Loucy (cell line): ENCODE measurements around the gene SDK1.

Experiments used
- H2AFZ ChIP-seq: fragments of 200-600 bp; sonication (generic); 2 replicates; pipeline ENCODE4 v1.6.0; 2016; ENCODE audit warnings: antibody characterized with exemption, mild to moderate bottlenecking, low read length, moderate library complexity
- H3F3A ChIP-seq: fragments of 200-600 bp; 2 replicates; pipeline ENCODE4 v1.6.0; 2016; ENCODE audit warnings: antibody characterized with exemption, low read depth, mild to moderate bottlenecking
- H3K27me3 ChIP-seq: fragments of 200-600 bp; sonication (generic); 2 replicates; pipeline ENCODE4 v1.6.1; 2014; ENCODE audit warnings: low read length, mild to moderate bottlenecking; ENCODE audit not compliant: insufficient read depth, poor library complexity, severe bottlenecking
- H3K36me3 ChIP-seq: fragments of 200-600 bp; sonication (generic); 2 replicates; pipeline ENCODE4 v1.6.1; 2016; ENCODE audit warnings: low read length; ENCODE audit not compliant: insufficient read depth
- H3K4me1 ChIP-seq: fragments of 200-600 bp; sonication (generic); 2 replicates; pipeline ENCODE4 v1.5.1; 2014; ENCODE audit warnings: low read length, mild to moderate bottlenecking; ENCODE audit not compliant: insufficient read depth, poor library complexity, severe bottlenecking
- H3K4me2 ChIP-seq: fragments of 200-600 bp; sonication (generic); 2 replicates; pipeline ENCODE4 v1.6.0; 2014; ENCODE audit warnings: antibody characterized with exemption, low read length, low read depth, mild to moderate bottlenecking; ENCODE audit not compliant: poor library complexity, severe bottlenecking
- H3K4me3 ChIP-seq: fragments of 200-600 bp; sonication (generic); 2 replicates; pipeline ENCODE4 v1.5.1; 2014; ENCODE audit warnings: low read length, mild to moderate bottlenecking, mixed read lengths; ENCODE audit not compliant: poor library complexity, severe bottlenecking
- H3K79me2 ChIP-seq: fragments of 200-600 bp; sonication (generic); 2 replicates; pipeline ENCODE4 v1.6.1; 2014; ENCODE audit warnings: low read length; ENCODE audit not compliant: insufficient read depth
- H3K9ac ChIP-seq: fragments of 200-600 bp; sonication (generic); 2 replicates; pipeline ENCODE4 v1.6.0; 2014; ENCODE audit warnings: mild to moderate bottlenecking, low read depth, low read length, moderate library complexity; ENCODE audit not compliant: poor library complexity, severe bottlenecking
- H3K9me2 ChIP-seq: fragments of 200-600 bp; sonication (generic); replicated peaks from 2 replicates; pipeline ENCODE4 v1.6.1; 2016; ENCODE audit warnings: low read depth, low read length, mixed read lengths
- H3K9me3 ChIP-seq: fragments of 200-600 bp; sonication (generic); 2 replicates; pipeline ENCODE4 v1.6.1; 2014; ENCODE audit warnings: mild to moderate bottlenecking, antibody characterized with exemption, low read length, low read depth; ENCODE audit not compliant: insufficient read depth
- H4K20me1 ChIP-seq: fragments of 200-600 bp; sonication (generic); 2 replicates; pipeline ENCODE4 v1.6.0; 2014; ENCODE audit warnings: antibody characterized with exemption, low read length, mild to moderate bottlenecking; ENCODE audit not compliant: insufficient read depth, poor library complexity, severe bottlenecking
- EZH2phosphoT487 ChIP-seq: fragments of 200-600 bp; IDR thresholded peaks from 2 replicates; pipeline ENCODE4 v1.6.1; 2018; ENCODE audit warnings: antibody characterized with exemption, mild to moderate bottlenecking, moderate library complexity, borderline replicate concordance
- TF ChIP-seq, protein P1 (sequence below): fragments of 200-600 bp; sonication (generic); conservative IDR thresholded peaks from 2 replicates; pipeline ENCODE4 v1.5.1; 2014; ENCODE audit warnings: mild to moderate bottlenecking, antibody characterized with exemption, low read length

Gene SDK1

DNA sequence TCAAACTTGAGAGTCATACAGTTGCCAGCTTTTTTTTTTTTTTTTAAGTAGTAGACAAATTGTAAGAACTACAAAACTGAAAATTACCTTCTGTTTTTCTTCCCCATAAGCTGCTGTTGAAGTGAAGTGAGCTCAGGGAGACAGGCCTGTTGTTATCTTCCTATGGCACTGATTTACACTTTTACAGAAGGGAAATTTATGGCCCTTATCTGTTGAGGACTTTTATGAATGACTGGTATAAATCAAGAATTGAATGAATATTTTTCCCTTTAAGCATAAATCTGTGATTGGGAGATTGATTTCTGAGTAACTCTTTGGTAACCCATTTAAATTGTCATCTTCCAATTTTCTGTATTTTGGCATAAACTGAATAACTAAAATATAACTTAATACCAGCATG is 124.0 kb downstream of the SDK1 start:
- Histone ChIP-seq H3F3A (no peaks in the 10 kb centered on the region), H3K27me3 (peaks cover 6% of the 10 kb centered on the region), H2AFZ (no peak overlapping the region), H3K4me3 (no peak overlapping the region), H3K4me2 (no peak overlapping the region), H3K4me1 (no peaks in the 10 kb centered on the region), H3K79me2 (no peaks in the 10 kb centered on the region), H3K36me3 (no peaks in the 10 kb centered on the region), H3K9me3 (no peaks in the 10 kb centered on the region), H3K9me2 (no peaks in the 10 kb centered on the region), H4K20me1 (no peaks in the 10 kb centered on the region), H3K9ac (no peak overlapping the region)
- TF ChIP-seq, protein P1, sequence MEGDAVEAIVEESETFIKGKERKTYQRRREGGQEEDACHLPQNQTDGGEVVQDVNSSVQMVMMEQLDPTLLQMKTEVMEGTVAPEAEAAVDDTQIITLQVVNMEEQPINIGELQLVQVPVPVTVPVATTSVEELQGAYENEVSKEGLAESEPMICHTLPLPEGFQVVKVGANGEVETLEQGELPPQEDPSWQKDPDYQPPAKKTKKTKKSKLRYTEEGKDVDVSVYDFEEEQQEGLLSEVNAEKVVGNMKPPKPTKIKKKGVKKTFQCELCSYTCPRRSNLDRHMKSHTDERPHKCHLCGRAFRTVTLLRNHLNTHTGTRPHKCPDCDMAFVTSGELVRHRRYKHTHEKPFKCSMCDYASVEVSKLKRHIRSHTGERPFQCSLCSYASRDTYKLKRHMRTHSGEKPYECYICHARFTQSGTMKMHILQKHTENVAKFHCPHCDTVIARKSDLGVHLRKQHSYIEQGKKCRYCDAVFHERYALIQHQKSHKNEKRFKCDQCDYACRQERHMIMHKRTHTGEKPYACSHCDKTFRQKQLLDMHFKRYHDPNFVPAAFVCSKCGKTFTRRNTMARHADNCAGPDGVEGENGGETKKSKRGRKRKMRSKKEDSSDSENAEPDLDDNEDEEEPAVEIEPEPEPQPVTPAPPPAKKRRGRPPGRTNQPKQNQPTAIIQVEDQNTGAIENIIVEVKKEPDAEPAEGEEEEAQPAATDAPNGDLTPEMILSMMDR: no peak
- no peak for TF ChIP-seq EZH2phosphoT487

DNA sequence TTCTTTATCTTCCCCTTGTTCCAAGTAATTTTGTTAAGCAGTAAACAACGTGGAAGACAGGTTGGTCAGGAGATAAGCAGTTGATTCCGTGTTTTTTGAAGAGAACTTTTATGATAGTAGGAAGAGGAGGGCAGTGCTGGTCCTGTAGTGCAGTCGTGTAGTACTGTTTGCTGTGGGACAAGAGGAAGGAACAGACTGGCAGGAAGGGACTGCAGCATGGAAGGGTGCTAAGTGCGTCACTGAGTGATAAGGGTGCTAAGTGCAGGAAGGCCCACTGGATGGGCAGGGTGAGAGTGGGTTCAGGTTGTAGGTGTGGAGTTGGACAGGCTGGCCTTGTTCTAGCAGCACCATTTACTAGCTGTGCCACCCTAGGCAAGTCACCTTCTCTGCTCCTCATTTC is 125.0 kb downstream of the SDK1 start:
- H3K4me2 ChIP-seq: no peak overlapping the region
- no peaks in the 10 kb centered on the region for H3K9me2 ChIP-seq
- no peak overlapping the region for H3K4me3 ChIP-seq
- H3K9me3 ChIP-seq: no peaks in the 10 kb centered on the region
- H3F3A ChIP-seq: no peaks in the 10 kb centered on the region
- H3K27me3 ChIP-seq: peaks cover 6% of the 10 kb centered on the region
- no peaks in the 10 kb centered on the region for H4K20me1 ChIP-seq
- TF ChIP-seq, protein P1: no peak
- TF ChIP-seq EZH2phosphoT487: no peak
- no peak overlapping the region for H2AFZ ChIP-seq
- no peaks in the 10 kb centered on the region for H3K36me3 ChIP-seq
- H3K4me1 ChIP-seq: no peaks in the 10 kb centered on the region
- no peak overlapping the region for H3K9ac ChIP-seq
- H3K79me2 ChIP-seq: no peaks in the 10 kb centered on the region

DNA sequence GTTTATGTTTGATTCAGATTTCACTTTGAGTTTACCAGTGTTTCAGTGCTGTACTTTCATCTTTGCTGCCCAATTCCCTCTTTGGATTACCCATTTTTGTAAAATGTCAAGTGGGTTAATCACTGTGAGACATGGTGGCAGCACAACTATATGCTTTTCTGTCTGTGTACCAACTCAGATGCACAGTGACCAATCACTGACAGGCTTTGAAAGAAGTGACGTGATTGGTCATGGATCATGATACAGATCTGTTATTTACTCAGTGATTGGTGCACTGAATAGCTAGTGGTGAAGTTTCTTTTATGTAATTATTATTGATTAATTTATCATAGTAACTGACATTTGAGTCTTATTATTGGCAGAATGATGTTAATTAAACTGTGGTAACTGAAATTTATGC is 126.9 kb downstream of the SDK1 start:
- H3K9ac ChIP-seq: no peak overlapping the region
- H3K79me2 ChIP-seq: no peaks in the 10 kb centered on the region
- no peak overlapping the region for H2AFZ ChIP-seq
- H3F3A ChIP-seq: no peaks in the 10 kb centered on the region
- H4K20me1 ChIP-seq: no peaks in the 10 kb centered on the region
- H3K36me3 ChIP-seq: no peaks in the 10 kb centered on the region
- TF ChIP-seq EZH2phosphoT487: no peak
- TF ChIP-seq, protein P1: no peak
- H3K4me3 ChIP-seq: no peak overlapping the region
- H3K9me2 ChIP-seq: no peaks in the 10 kb centered on the region
- peaks cover 3% of the 10 kb centered on the region for H3K27me3 ChIP-seq
- no peak overlapping the region for H3K4me2 ChIP-seq
- H3K4me1 ChIP-seq: no peaks in the 10 kb centered on the region
- no peaks in the 10 kb centered on the region for H3K9me3 ChIP-seq
